Measurements from ENCODE around the gene ZNF662.

ZNF662 gene

GRCh38 chr3:42891042-42891441 is 14.9 kb upstream of the ZNF662 start:
- DNase-seq = no peak

- no peak for DNase-seq
These were observed 13.8 kb upstream of the ZNF662 start for GRCh38 chr3:42892169-42892568.

GRCh38 chr3:42892807-42893206 is 13.1 kb upstream of the ZNF662 start:
- no peak for DNase-seq

- no peak for DNase-seq
These were observed 11.0 kb upstream of the ZNF662 start for GRCh38 chr3:42894698-42895579.

- DNase-seq = no peak
These were observed 10.4 kb upstream of the ZNF662 start for GRCh38 chr3:42895580-42895868.

- no peak for DNase-seq
These were observed 6.9 kb upstream of the ZNF662 start for GRCh38 chr3:42898896-42899675.

GRCh38 chr3:42900226-42901072 is 5.5 kb upstream of the ZNF662 start:
- DNase-seq = no peak

- DNase-seq = peak in 1 of 5 donors; percentile 41
These were observed 4.9 kb upstream of the ZNF662 start for GRCh38 chr3:42901073-42901415.

- no peak for DNase-seq
These were observed 3.7 kb upstream of the ZNF662 start for GRCh38 chr3:42902257-42902656.

GRCh38 chr3:42904076-42904475 is 1.9 kb upstream of the ZNF662 start:
- no peak for DNase-seq

- no peak for DNase-seq
These were observed 237 bp upstream of the ZNF662 start for GRCh38 chr3:42905740-42906069.

- no peak for DNase-seq
These were observed 874 bp downstream of the ZNF662 start for GRCh38 chr3:42906848-42907183.

- DNase-seq = no peak
These were observed 2.7 kb downstream of the ZNF662 start for GRCh38 chr3:42908675-42909074.

- no peak for DNase-seq
These were observed 5.6 kb downstream of the ZNF662 start for GRCh38 chr3:42911551-42911950.

- no peak for DNase-seq
These were observed 9.0 kb downstream of the ZNF662 start for GRCh38 chr3:42914771-42915515.

GRCh38 chr3:42923606-42924005 is 17.7 kb downstream of the ZNF662 start:
- no peak for DNase-seq

- no peak for DNase-seq
These were observed 20.4 kb downstream of the ZNF662 start for GRCh38 chr3:42926310-42926709.

GRCh38 chr3:42934111-42934510 is 28.2 kb downstream of the ZNF662 start:
- DNase-seq = no peak

- DNase-seq = no peak
These were observed 29.0 kb downstream of the ZNF662 start for GRCh38 chr3:42934910-42935309.

- peak in 2 of 5 donors; percentile 4 to 27 for DNase-seq
These were observed 29.5 kb downstream of the ZNF662 start for GRCh38 chr3:42935472-42935871.

GRCh38 chr3:42936157-42936981 is 30.4 kb downstream of the ZNF662 start:
- no peak for DNase-seq

- no peak for DNase-seq
These were observed 31.4 kb downstream of the ZNF662 start for GRCh38 chr3:42937334-42937733.
